ENCODE data around the gene MMEL1. TPM values are rescaled to one million over a fixed set of nuclear protein-coding genes. Genes with fewer than 3 reads are reported as not detected.

Gene MMEL1
- total and polyA plus RNA-seq, 8 donors: 0.39 to 8.7 (median 2.5) TPM

DNA sequence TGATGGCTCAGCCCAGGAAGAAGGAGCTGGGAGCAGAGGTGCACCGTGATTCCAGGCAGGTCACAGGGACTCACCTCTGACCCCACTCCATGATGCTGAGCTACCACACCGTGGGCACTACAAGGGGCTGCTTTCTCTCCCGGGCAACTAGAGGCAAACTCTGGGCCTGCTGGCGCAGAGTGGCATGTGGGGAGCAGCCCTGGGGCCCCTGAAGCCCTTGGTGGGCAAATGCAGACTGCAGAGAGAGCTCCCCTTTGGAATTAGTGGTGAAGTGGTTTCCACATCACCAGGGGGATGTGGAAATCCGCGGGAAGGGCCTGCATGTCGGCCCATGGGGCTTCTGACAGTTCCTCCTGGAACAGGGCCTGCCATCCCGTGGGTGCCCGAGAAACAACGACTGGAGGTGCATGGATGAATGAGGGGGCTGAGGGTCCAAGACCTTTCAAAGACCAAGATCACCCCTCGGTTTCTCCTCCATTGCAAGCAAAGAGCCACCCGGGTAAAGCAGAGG is 11.8 kb upstream of the MMEL1 start:
- H3K9me3 ChIP-seq: no peaks in the 10 kb centered on the region
- DNase-seq (peak in 2 of 6 donors; percentile 44), FAIRE-seq (no peak), ATAC-seq (no peak)
- no peaks in the 10 kb centered on the region for H3K27me3 ChIP-seq
- no peak overlapping the region for H3K27ac ChIP-seq
- 83% methylated on average over 12 of the region's 12 CpGs for WGBS, 2 donors
- H3K4me3 ChIP-seq: no peak overlapping the region
- peaks cover 0 to 8% (median 4%) of the 10 kb centered on the region in 3 donors for H3K4me1 ChIP-seq
- intact Hi-C loops (cut with DNase I): no loop called here
- H3K36me3 ChIP-seq: no peaks in the 10 kb centered on the region
- TF ChIP-seq CTCF (IDR thresholded peaks at IDR 0.05): no peak

DNA sequence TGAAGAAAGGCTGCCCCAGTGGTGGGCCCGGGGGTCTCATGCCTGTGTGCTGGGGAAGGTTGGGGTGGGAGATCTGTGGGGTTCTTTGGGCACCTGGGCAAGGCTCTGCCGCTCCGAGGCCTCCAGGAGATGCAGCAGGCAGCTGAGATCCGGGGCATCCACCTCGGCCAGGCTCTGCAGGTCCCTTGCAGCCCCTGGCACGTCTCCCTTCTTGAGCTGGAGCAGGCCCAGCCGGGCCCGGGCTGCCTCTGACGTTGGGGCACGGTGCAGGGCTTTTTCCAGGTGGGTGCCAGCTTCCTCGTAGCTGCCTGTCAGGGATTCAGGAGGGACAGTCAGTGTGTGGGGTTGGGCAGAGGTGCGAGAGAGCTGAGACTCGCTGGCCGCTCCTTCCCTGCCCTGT is 11.4 kb upstream of the MMEL1 start:
- WGBS, 2 donors: 81% methylated on average over 14 of the region's 14 CpGs
- Histone ChIP-seq H3K27ac (no peak overlapping the region), H3K4me1 (peaks cover 0 to 8% (median 4%) of the 10 kb centered on the region in 3 donors), H3K4me3 (no peak overlapping the region), H3K9me3 (no peaks in the 10 kb centered on the region), H3K36me3 (no peaks in the 10 kb centered on the region), H3K27me3 (no peaks in the 10 kb centered on the region)
- no peak for FAIRE-seq
- peak in 2 of 6 donors; percentile 49 to 68 for DNase-seq
- intact Hi-C loops (cut with DNase I): no loop called here
- TF ChIP-seq CTCF (IDR thresholded peaks at IDR 0.05): no peak
- ATAC-seq: no peak

DNA sequence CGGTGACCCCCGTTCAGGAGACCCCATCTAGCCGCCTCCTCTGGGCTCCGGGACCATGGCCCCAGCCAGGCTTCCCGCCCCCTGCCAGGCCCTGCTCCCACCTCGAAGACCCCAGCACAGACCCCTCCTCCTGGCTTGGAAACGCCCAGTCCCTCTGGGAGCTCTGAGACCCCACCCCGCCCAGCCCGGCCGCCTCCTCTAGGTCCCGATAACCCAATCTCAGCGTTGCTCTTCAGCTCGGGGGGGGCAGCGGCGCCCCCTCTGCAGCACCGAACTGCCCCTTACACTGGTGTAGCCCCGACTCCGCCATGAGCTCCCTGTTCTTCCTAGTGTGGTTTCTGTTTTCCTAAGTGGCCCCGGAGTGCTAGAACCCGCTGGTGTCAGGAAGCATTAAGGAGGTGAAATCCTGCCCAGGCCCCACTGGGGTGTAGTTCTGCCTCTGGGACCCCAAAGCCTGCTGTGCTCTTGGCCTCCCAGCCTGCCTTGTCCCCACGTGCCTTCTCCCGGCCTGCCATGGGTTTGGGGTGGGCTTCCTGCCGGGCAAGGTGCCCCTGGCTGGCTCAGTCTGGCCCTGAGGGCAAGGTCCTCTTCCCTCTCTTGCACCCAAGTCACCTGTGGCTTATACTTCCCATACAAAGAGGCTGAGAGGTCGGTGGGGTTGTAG is 10.7 kb upstream of the MMEL1 start:
- no peaks in the 10 kb centered on the region for H3K36me3 ChIP-seq
- intact Hi-C loops (cut with DNase I): no loop called here
- no peaks in the 10 kb centered on the region for H3K9me3 ChIP-seq
- FAIRE-seq (no peak), DNase-seq (peak in 3 of 6 donors; percentile 34 to 61 (median 50)), ATAC-seq (no peak)
- peaks cover 0 to 8% (median 4%) of the 10 kb centered on the region in 3 donors for H3K4me1 ChIP-seq
- 23 to 24% methylated on average over 20 to 24 of the region's 24 CpGs for WGBS, 2 donors
- peak overlapping the region; percentile 61 to 96 (median 95) for H3K4me3 ChIP-seq
- TF ChIP-seq CTCF (IDR thresholded peaks at IDR 0.05): no peak
- peak overlapping the region in 1 of 4 donors; percentile 28 for H3K27ac ChIP-seq
- no peaks in the 10 kb centered on the region for H3K27me3 ChIP-seq

DNA sequence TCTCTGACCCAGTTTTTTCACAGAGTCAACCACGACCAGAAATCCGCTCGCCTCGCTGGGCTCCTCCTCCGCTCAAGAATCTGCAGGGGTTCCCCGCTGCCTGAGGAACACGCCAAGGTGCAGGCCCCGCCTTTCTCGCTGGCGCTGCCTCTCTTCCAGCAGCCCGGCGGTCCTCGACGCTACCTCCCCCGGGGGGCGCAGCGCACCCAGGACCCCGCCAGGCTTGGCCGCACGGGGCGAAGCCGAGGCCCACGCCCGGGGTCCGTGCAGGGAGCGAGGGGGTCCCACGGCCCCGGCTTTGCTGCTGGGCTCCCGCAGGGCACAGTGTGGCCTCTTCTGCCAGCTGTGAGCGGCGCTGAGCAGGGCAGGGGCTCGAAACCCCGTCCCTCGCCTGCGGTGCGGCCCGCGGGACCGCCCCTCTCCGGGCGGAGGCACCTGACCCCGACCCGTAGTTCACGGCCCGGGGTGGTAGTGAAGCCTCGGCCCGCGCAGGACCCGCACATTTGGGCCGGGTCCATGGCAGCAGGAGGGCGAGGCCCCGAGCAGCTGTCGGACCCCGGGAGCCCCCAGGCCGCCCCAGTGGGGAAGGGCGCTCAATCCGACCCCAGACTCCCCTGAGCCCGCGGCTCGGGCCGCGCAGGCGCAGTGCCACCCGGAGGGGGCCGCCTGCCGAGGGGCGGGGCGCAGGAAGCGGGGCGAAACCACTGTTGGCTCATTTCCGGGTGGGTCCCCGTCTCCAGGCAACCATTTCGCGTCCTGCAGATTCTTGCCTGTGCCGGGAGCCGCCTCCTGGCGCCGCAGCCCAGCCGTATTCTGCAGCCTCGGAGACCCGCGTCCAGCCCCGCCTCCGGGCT is 10.0 kb upstream of the MMEL1 start:
- Histone ChIP-seq H3K27me3 (no peaks in the 10 kb centered on the region), H3K36me3 (no peaks in the 10 kb centered on the region), H3K4me3 (peak overlapping the region; percentile 61 to 96 (median 95)), H3K9me3 (no peaks in the 10 kb centered on the region), H3K4me1 (peaks cover 0 to 8% (median 4%) of the 10 kb centered on the region in 3 donors), H3K27ac (peak overlapping the region; percentile 28 to 68 (median 46))
- TF ChIP-seq CTCF (IDR thresholded peaks at IDR 0.05): no peak
- ATAC-seq (peak; percentile 92 to 96 (median 94)), FAIRE-seq (no peak), DNase-seq (peak; percentile 88 to 95 (median 90))
- intact Hi-C loops (cut with DNase I): no loop called here
- WGBS, 2 donors: 0 to 1% methylated on average over 57 to 84 of the region's 84 CpGs

Measured in pancreas (tissue), 10 donors.